Endothelial cell of umbilical vein (primary cell): ENCODE results near the gene ANKS1B. TPM values are rescaled to one million over a fixed set of nuclear protein-coding genes. Genes with fewer than 3 reads are reported as not detected.

ENCODE experiments used
- BruUV-seq: library from RNA; stranded (reverse); fragments of 400-500 nt; replicated peaks from 2 replicates; lab custom pipeline; 2021; lab: Mats Ljungman, UMichigan
- CTCF ChIA-PET: fragments of 300-600, 350-600 bp; sonication (Branson Sonifier 250); formaldehyde crosslinking; loops from one replicate; lab custom pipeline; 2021; ENCODE audit warnings: antibody characterized with exemption, inconsistent platforms; lab: Charles Lee
- POLR2A ChIA-PET: fragments of 300-600, 350-600 bp; sonication (Branson Sonifier 250); formaldehyde crosslinking; loops from one replicate; lab custom pipeline; 2021; ENCODE audit warnings: antibody characterized with exemption, inconsistent platforms; lab: Charles Lee
- DNase-seq: peaks from one replicate; pipeline ENCODE4 v3.0.0-alpha.2; 2011; ENCODE audit warnings: low read depth, low spot score
- FAIRE-seq: peaks from 2 replicates; lab custom pipeline; 2011; peaks lifted over from hg19 to GRCh38; lab: Jason Lieb, UNC
- H2AFZ ChIP-seq: 2 replicates; pipeline ENCODE4 v1.6.0; 2012; ENCODE audit warnings: low read depth, low read length, control low read depth, inconsistent platforms
- H3K27ac ChIP-seq: 2 replicates; pipeline ENCODE4 v1.5.1; 2011; ENCODE audit warnings: low read depth, mild to moderate bottlenecking, control low read depth, low read length, moderate library complexity; ENCODE audit not compliant: insufficient read depth
- H3K27me3 ChIP-seq, 2 experiments: 2 replicates each; pipeline versions ENCODE4 v1.6.0 to v1.6.1; 2011; ENCODE audit warnings: low read length in 2 of 2, mixed read lengths in 1 of 2; ENCODE audit not compliant: control insufficient read depth in 2 of 2, insufficient read depth in 2 of 2
- H3K36me3 ChIP-seq, 2 experiments: 2 replicates in 1 of 2; 3 replicates in 1 of 2; pipeline ENCODE4 v1.5.1; 2011; ENCODE audit warnings: low read length in 2 of 2, mild to moderate bottlenecking in 1 of 2, moderate library complexity in 1 of 2; ENCODE audit not compliant: control insufficient read depth in 2 of 2, insufficient read depth in 2 of 2; ENCODE audit errors: extremely low read depth in 1 of 2
- H3K4me1 ChIP-seq: 3 replicates; pipeline ENCODE4 v1.5.1; 2011; ENCODE audit warnings: mild to moderate bottlenecking, low read length; ENCODE audit not compliant: control insufficient read depth, insufficient read depth; ENCODE audit errors: extremely low read depth
- H3K4me2 ChIP-seq: 2 replicates; pipeline ENCODE4 v1.6.1; 2011; ENCODE audit warnings: low read length, control low read depth, mixed read lengths; ENCODE audit not compliant: insufficient read depth
- H3K4me3 ChIP-seq, 3 experiments: fragments of 200-600 bp in 1 of 3; sonication (generic), shearing (Covaris generic) in 1 of 3; replicated peaks in 1 of 3; 2 replicates each; pipeline ENCODE4 v1.5.1; 2011 to 2016; ENCODE audit warnings: control low read depth in 3 of 3, low read length in 3 of 3, mild to moderate bottlenecking in 2 of 3, inconsistent platforms in 1 of 3, low read depth in 1 of 3, moderate library complexity in 1 of 3; ENCODE audit not compliant: insufficient read depth in 1 of 3
- H3K79me2 ChIP-seq: 2 replicates; pipeline ENCODE4 v1.6.0; 2012; ENCODE audit warnings: low read length, inconsistent platforms; ENCODE audit not compliant: control insufficient read depth, insufficient read depth
- H3K9ac ChIP-seq: replicated peaks from 2 replicates; pipeline ENCODE3; 2011; ENCODE audit warnings: low read length, control low read depth; ENCODE audit not compliant: insufficient read depth; ENCODE audit errors: extremely low read depth
- H3K9me1 ChIP-seq: replicated peaks from 3 replicates; pipeline ENCODE4 v1.6.0; 2011; ENCODE audit warnings: mild to moderate bottlenecking, low read length; ENCODE audit not compliant: control insufficient read depth, insufficient read depth; ENCODE audit errors: extremely low read depth
- H3K9me3 ChIP-seq: replicated peaks from 2 replicates; pipeline ENCODE4 v1.5.1; 2012; ENCODE audit warnings: low read length, inconsistent platforms; ENCODE audit not compliant: control insufficient read depth, insufficient read depth
- H4K20me1 ChIP-seq: replicated peaks from 2 replicates; pipeline ENCODE3; 2011; ENCODE audit warnings: mild to moderate bottlenecking, low read length; ENCODE audit not compliant: control insufficient read depth, insufficient read depth; ENCODE audit errors: extremely low read depth
- CTCF ChIP-seq, 2 donors: IDR thresholded peaks; 1 replicate in 1 of 2; 2 replicates in 1 of 2; pipeline ENCODE4 v1.5.1; 2011; ENCODE audit warnings: low read length in 2 of 2, mild to moderate bottlenecking in 2 of 2, moderate library complexity in 2 of 2, control low read depth in 1 of 2, inconsistent platforms in 1 of 2, low read depth in 1 of 2; ENCODE audit not compliant: insufficient read depth in 1 of 2; ENCODE audit errors: extremely low read depth in 1 of 2
- EZH2 ChIP-seq: IDR thresholded peaks from 2 replicates; pipeline ENCODE4 v1.6.1; 2012; ENCODE audit warnings: borderline replicate concordance, low read depth, mild to moderate bottlenecking, moderate library complexity, low read length, inconsistent platforms; ENCODE audit not compliant: severe bottlenecking
- FOS ChIP-seq: IDR thresholded peaks from 2 replicates; pipeline ENCODE4 v1.6.1; 2011; ENCODE audit warnings: mild to moderate bottlenecking, low read length, moderate library complexity, borderline replicate concordance; ENCODE audit not compliant: insufficient read depth
- GATA2 ChIP-seq: IDR thresholded peaks from 2 replicates; pipeline ENCODE4 v1.7.0; 2011; ENCODE audit warnings: low read depth, mild to moderate bottlenecking, moderate library complexity, mixed read lengths, low read length; ENCODE audit not compliant: insufficient read length, insufficient read depth
- JUN ChIP-seq: IDR thresholded peaks from 2 replicates; pipeline ENCODE4 v1.6.1; 2011; ENCODE audit warnings: borderline replicate concordance, low read depth; ENCODE audit not compliant: insufficient read length, insufficient read depth
- MAX ChIP-seq: IDR thresholded peaks from 2 replicates; pipeline ENCODE4 v1.6.1; 2011; ENCODE audit not compliant: insufficient read depth, insufficient read length
- MYC ChIP-seq: IDR thresholded peaks from one replicate; pipeline ENCODE4 v1.6.1; 2011; ENCODE audit warnings: mild to moderate bottlenecking, low read depth, low read length
- POLR2A ChIP-seq: IDR thresholded peaks from 2 replicates; pipeline ENCODE4 v1.6.1; 2012; ENCODE audit warnings: low read depth, mild to moderate bottlenecking, control low read depth, low read length
- POLR2AphosphoS5 ChIP-seq: IDR thresholded peaks from 2 replicates; pipeline ENCODE4 v1.6.1; 2012; ENCODE audit warnings: low read depth, mild to moderate bottlenecking, control low read depth, low read length, moderate library complexity; ENCODE audit not compliant: insufficient read depth
- dilution Hi-C: fragments of 300-500 bp; cut with MboI; formaldehyde crosslinking; loops from one replicate; pipeline ENCODE4 v1.15.0; 2019; ENCODE audit warnings: low sequenced_read_pairs; ENCODE audit not compliant: extremely low pct_ligation_motif_present
- intact Hi-C: fragments of 100-400 bp; cut with micrococcal nuclease; formaldehyde crosslinking; loops from one replicate; pipeline ENCODE4 v1.10.0; 2022
- polyA plus RNA-seq, 4 experiments: library from polyadenylated mRNA; depleted of rRNA in 3 of 4; stranded (reverse) in 3 of 4; unstranded in 1 of 4; fragments of >200 nt; gene quantifications; 2 replicates each; pipeline versions ENCODE4 v1.2.1 to v1.2.3, GENCODE V29; 2011 to 2012; ENCODE audit warnings: missing spikeins in 1 of 4
- total RNA-seq: library from RNA; stranded (reverse); gene quantifications from 2 replicates; pipeline ENCODE4 v1.2.3, GENCODE V29; 2021

The ANKS1B gene
- total and polyA plus RNA-seq, 2 donors (not counting 3 experiments of a cell fraction or from before 2014, with no cell fraction given) = 0.15 to 0.38 TPM

GRCh38 chr12:99996095-99996494 is 11.4 kb upstream of the ANKS1B start:
- H3K79me2 ChIP-seq = no peaks in the 10 kb centered on the region
- H3K4me1 ChIP-seq = no peaks in the 10 kb centered on the region
- CTCF ChIA-PET = no interaction called here
- H3K4me3 ChIP-seq = no peak overlapping the region
- H3K27ac ChIP-seq = no peak overlapping the region
- no peak for TF ChIP-seq FOS
- no peak for TF ChIP-seq JUN
- no peak for TF ChIP-seq EZH2
- TF ChIP-seq POLR2A = no peak
- TF ChIP-seq MYC = no peak
- TF ChIP-seq GATA2 = no peak
- TF ChIP-seq POLR2AphosphoS5 = no peak
- no peak for TF ChIP-seq CTCF (IDR thresholded peaks at IDR 0.05; ENCODE audit: extremely low read depth in 1 of 2, insufficient read depth in 1 of 2, low read depth in 1 of 2, low read length in 2 of 2)
- TF ChIP-seq MAX = no peak
- H2AFZ ChIP-seq = no peak overlapping the region
- no TSS peak for BruUV-seq
- H4K20me1 ChIP-seq = no peaks in the 10 kb centered on the region
- FAIRE-seq (no peak), DNase-seq (no peak)
- intact Hi-C loops (no loop called here), dilution Hi-C loops (no loop called here)
- H3K9ac ChIP-seq = no peak overlapping the region
- no peaks in the 10 kb centered on the region for H3K9me1 ChIP-seq
- H3K4me2 ChIP-seq = no peak overlapping the region
- no peaks in the 10 kb centered on the region for H3K36me3 ChIP-seq
- H3K9me3 ChIP-seq = no peaks in the 10 kb centered on the region
- H3K27me3 ChIP-seq = no peaks in the 10 kb centered on the region
- POLR2A ChIA-PET = no interaction called here
